Endothelial cell of umbilical vein (primary cell): ENCODE results near the gene EIF3B. TPM values are rescaled to one million over a fixed set of nuclear protein-coding genes. Genes with fewer than 3 reads are reported as not detected.

Experiments
- BruUV-seq: library from RNA; stranded (reverse); fragments of 400-500 nt; replicated peaks from 2 replicates; lab custom pipeline; 2021; lab: Mats Ljungman, UMichigan
- CTCF ChIA-PET: fragments of 300-600, 350-600 bp; sonication (Branson Sonifier 250); formaldehyde crosslinking; loops from one replicate; lab custom pipeline; 2021; ENCODE audit warnings: antibody characterized with exemption, inconsistent platforms; lab: Charles Lee
- POLR2A ChIA-PET: fragments of 300-600, 350-600 bp; sonication (Branson Sonifier 250); formaldehyde crosslinking; loops from one replicate; lab custom pipeline; 2021; ENCODE audit warnings: antibody characterized with exemption, inconsistent platforms; lab: Charles Lee
- DNase-seq: peaks from one replicate; pipeline ENCODE4 v3.0.0-alpha.2; 2011; ENCODE audit warnings: low read depth, low spot score
- FAIRE-seq: peaks from 2 replicates; lab custom pipeline; 2011; peaks lifted over from hg19 to GRCh38; lab: Jason Lieb, UNC
- H2AFZ ChIP-seq: 2 replicates; pipeline ENCODE4 v1.6.0; 2012; ENCODE audit warnings: low read depth, low read length, control low read depth, inconsistent platforms
- H3K27ac ChIP-seq: 2 replicates; pipeline ENCODE4 v1.5.1; 2011; ENCODE audit warnings: low read depth, mild to moderate bottlenecking, control low read depth, low read length, moderate library complexity; ENCODE audit not compliant: insufficient read depth
- H3K27me3 ChIP-seq, 2 experiments: 2 replicates each; pipeline versions ENCODE4 v1.6.0 to v1.6.1; 2011; ENCODE audit warnings: low read length in 2 of 2, mixed read lengths in 1 of 2; ENCODE audit not compliant: control insufficient read depth in 2 of 2, insufficient read depth in 2 of 2
- H3K36me3 ChIP-seq, 2 experiments: 2 replicates in 1 of 2; 3 replicates in 1 of 2; pipeline ENCODE4 v1.5.1; 2011; ENCODE audit warnings: low read length in 2 of 2, mild to moderate bottlenecking in 1 of 2, moderate library complexity in 1 of 2; ENCODE audit not compliant: control insufficient read depth in 2 of 2, insufficient read depth in 2 of 2; ENCODE audit errors: extremely low read depth in 1 of 2
- H3K4me1 ChIP-seq: 3 replicates; pipeline ENCODE4 v1.5.1; 2011; ENCODE audit warnings: mild to moderate bottlenecking, low read length; ENCODE audit not compliant: control insufficient read depth, insufficient read depth; ENCODE audit errors: extremely low read depth
- H3K4me2 ChIP-seq: 2 replicates; pipeline ENCODE4 v1.6.1; 2011; ENCODE audit warnings: low read length, control low read depth, mixed read lengths; ENCODE audit not compliant: insufficient read depth
- H3K4me3 ChIP-seq, 3 experiments: fragments of 200-600 bp in 1 of 3; sonication (generic), shearing (Covaris generic) in 1 of 3; replicated peaks in 1 of 3; 2 replicates each; pipeline ENCODE4 v1.5.1; 2011 to 2016; ENCODE audit warnings: control low read depth in 3 of 3, low read length in 3 of 3, mild to moderate bottlenecking in 2 of 3, inconsistent platforms in 1 of 3, low read depth in 1 of 3, moderate library complexity in 1 of 3; ENCODE audit not compliant: insufficient read depth in 1 of 3
- H3K79me2 ChIP-seq: 2 replicates; pipeline ENCODE4 v1.6.0; 2012; ENCODE audit warnings: low read length, inconsistent platforms; ENCODE audit not compliant: control insufficient read depth, insufficient read depth
- H3K9ac ChIP-seq: replicated peaks from 2 replicates; pipeline ENCODE3; 2011; ENCODE audit warnings: low read length, control low read depth; ENCODE audit not compliant: insufficient read depth; ENCODE audit errors: extremely low read depth
- H3K9me1 ChIP-seq: replicated peaks from 3 replicates; pipeline ENCODE4 v1.6.0; 2011; ENCODE audit warnings: mild to moderate bottlenecking, low read length; ENCODE audit not compliant: control insufficient read depth, insufficient read depth; ENCODE audit errors: extremely low read depth
- H3K9me3 ChIP-seq: replicated peaks from 2 replicates; pipeline ENCODE4 v1.5.1; 2012; ENCODE audit warnings: low read length, inconsistent platforms; ENCODE audit not compliant: control insufficient read depth, insufficient read depth
- H4K20me1 ChIP-seq: replicated peaks from 2 replicates; pipeline ENCODE3; 2011; ENCODE audit warnings: mild to moderate bottlenecking, low read length; ENCODE audit not compliant: control insufficient read depth, insufficient read depth; ENCODE audit errors: extremely low read depth
- EZH2 ChIP-seq: IDR thresholded peaks from 2 replicates; pipeline ENCODE4 v1.6.1; 2012; ENCODE audit warnings: borderline replicate concordance, low read depth, mild to moderate bottlenecking, moderate library complexity, low read length, inconsistent platforms; ENCODE audit not compliant: severe bottlenecking
- FOS ChIP-seq: IDR thresholded peaks from 2 replicates; pipeline ENCODE4 v1.6.1; 2011; ENCODE audit warnings: mild to moderate bottlenecking, low read length, moderate library complexity, borderline replicate concordance; ENCODE audit not compliant: insufficient read depth
- GATA2 ChIP-seq: IDR thresholded peaks from 2 replicates; pipeline ENCODE4 v1.7.0; 2011; ENCODE audit warnings: low read depth, mild to moderate bottlenecking, moderate library complexity, mixed read lengths, low read length; ENCODE audit not compliant: insufficient read length, insufficient read depth
- MYC ChIP-seq: IDR thresholded peaks from one replicate; pipeline ENCODE4 v1.6.1; 2011; ENCODE audit warnings: mild to moderate bottlenecking, low read depth, low read length
- POLR2A ChIP-seq: IDR thresholded peaks from 2 replicates; pipeline ENCODE4 v1.6.1; 2012; ENCODE audit warnings: low read depth, mild to moderate bottlenecking, control low read depth, low read length
- POLR2AphosphoS5 ChIP-seq: IDR thresholded peaks from 2 replicates; pipeline ENCODE4 v1.6.1; 2012; ENCODE audit warnings: low read depth, mild to moderate bottlenecking, control low read depth, low read length, moderate library complexity; ENCODE audit not compliant: insufficient read depth
- dilution Hi-C: fragments of 300-500 bp; cut with MboI; formaldehyde crosslinking; loops from one replicate; pipeline ENCODE4 v1.15.0; 2019; ENCODE audit warnings: low sequenced_read_pairs; ENCODE audit not compliant: extremely low pct_ligation_motif_present
- intact Hi-C: fragments of 100-400 bp; cut with micrococcal nuclease; formaldehyde crosslinking; loops from one replicate; pipeline ENCODE4 v1.10.0; 2022
- polyA plus RNA-seq, 4 experiments: library from polyadenylated mRNA; depleted of rRNA in 3 of 4; stranded (reverse) in 3 of 4; unstranded in 1 of 4; fragments of >200 nt; gene quantifications; 2 replicates each; pipeline versions ENCODE4 v1.2.1 to v1.2.3, GENCODE V29; 2011 to 2012; ENCODE audit warnings: missing spikeins in 1 of 4
- total RNA-seq: library from RNA; stranded (reverse); gene quantifications from 2 replicates; pipeline ENCODE4 v1.2.3, GENCODE V29; 2021
- TF ChIP-seq, protein P1 (sequence below): IDR thresholded peaks from 2 replicates; pipeline ENCODE4 v1.6.1; 2011; ENCODE audit not compliant: insufficient read depth, insufficient read length
- TF ChIP-seq, protein P2 (sequence below), 2 donors: IDR thresholded peaks; 1 replicate in 1 of 2; 2 replicates in 1 of 2; pipeline ENCODE4 v1.5.1; 2011; ENCODE audit warnings: low read length in 2 of 2, mild to moderate bottlenecking in 2 of 2, moderate library complexity in 2 of 2, control low read depth in 1 of 2, inconsistent platforms in 1 of 2, low read depth in 1 of 2; ENCODE audit not compliant: insufficient read depth in 1 of 2; ENCODE audit errors: extremely low read depth in 1 of 2

Gene EIF3B
- total and polyA plus RNA-seq, 2 donors (not counting 3 experiments of a cell fraction or from before 2014, with no cell fraction given), result 104 to 207 TPM

DNA sequence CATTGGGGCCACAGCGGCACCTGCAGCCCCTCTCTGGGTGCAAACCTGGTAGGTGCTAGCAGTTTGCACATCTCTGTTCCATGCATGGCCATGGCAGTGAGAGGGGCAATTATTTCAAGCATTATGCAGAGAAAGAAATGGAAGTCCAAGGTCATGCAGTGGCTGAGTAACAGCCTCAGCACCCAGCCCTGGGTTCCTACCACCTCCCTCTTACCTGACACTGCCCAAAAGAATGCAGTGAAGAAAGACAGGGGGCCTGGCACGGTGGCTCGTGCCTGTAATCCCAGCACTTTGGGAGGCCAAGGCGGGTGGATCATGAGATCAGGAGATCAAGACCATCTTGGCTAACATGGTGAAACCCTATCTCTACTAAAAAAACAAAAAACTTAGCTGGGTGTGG, 43.9 kb downstream of the EIF3B start:
- no peak for DNase-seq
- Histone ChIP-seq H3K36me3 (no peaks in the 10 kb centered on the region), H3K27ac (no peak overlapping the region), H3K9me3 (no peaks in the 10 kb centered on the region), H4K20me1 (no peaks in the 10 kb centered on the region), H3K4me2 (no peak overlapping the region), H3K4me1 (peaks cover 14% of the 10 kb centered on the region), H3K9ac (no peak overlapping the region), H3K27me3 (no peaks in the 10 kb centered on the region), H2AFZ (no peak overlapping the region), H3K9me1 (no peaks in the 10 kb centered on the region), H3K79me2 (no peaks in the 10 kb centered on the region), H3K4me3 (no peak overlapping the region)
- CTCF ChIA-PET, result interaction anchor here (1.5 kb wide), 1 partner anchor 51 kb away, joined by 4 read pairs; no protein-coding TSS in a partner anchor
- no TSS peak for BruUV-seq
- POLR2A ChIA-PET, result interaction anchor here (1.1 kb wide), 1 partner anchor 14 kb away, joined by 3 read pairs; no protein-coding TSS in a partner anchor
- FAIRE-seq, result no peak
- intact Hi-C loops, result no loop called here
- TF ChIP-seq, protein P1, sequence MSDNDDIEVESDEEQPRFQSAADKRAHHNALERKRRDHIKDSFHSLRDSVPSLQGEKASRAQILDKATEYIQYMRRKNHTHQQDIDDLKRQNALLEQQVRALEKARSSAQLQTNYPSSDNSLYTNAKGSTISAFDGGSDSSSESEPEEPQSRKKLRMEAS, result no peak
- TF ChIP-seq FOS (no peak), POLR2AphosphoS5 (no peak), GATA2 (no peak), EZH2 (no peak), MYC (no peak), POLR2A (no peak)
- TF ChIP-seq, protein P2, sequence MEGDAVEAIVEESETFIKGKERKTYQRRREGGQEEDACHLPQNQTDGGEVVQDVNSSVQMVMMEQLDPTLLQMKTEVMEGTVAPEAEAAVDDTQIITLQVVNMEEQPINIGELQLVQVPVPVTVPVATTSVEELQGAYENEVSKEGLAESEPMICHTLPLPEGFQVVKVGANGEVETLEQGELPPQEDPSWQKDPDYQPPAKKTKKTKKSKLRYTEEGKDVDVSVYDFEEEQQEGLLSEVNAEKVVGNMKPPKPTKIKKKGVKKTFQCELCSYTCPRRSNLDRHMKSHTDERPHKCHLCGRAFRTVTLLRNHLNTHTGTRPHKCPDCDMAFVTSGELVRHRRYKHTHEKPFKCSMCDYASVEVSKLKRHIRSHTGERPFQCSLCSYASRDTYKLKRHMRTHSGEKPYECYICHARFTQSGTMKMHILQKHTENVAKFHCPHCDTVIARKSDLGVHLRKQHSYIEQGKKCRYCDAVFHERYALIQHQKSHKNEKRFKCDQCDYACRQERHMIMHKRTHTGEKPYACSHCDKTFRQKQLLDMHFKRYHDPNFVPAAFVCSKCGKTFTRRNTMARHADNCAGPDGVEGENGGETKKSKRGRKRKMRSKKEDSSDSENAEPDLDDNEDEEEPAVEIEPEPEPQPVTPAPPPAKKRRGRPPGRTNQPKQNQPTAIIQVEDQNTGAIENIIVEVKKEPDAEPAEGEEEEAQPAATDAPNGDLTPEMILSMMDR (IDR thresholded peaks at IDR 0.05; ENCODE audit: extremely low read depth in 1 of 2, insufficient read depth in 1 of 2, low read depth in 1 of 2, low read length in 2 of 2), result no peak
- dilution Hi-C loops, result no loop called here
